GM21737 (cell line): ENCODE results near the gene PATL2.
"Not testable (repeated sequence)": the region's sequence is repeated elsewhere in the genome, so short reads cannot be mapped to it uniquely, and the experiment has no call there.

Source experiments
- ATAC-seq: cut with Tn5 transposase; IDR thresholded peaks from one replicate; pipeline ENCODE4 v1.9.1; 2021; ENCODE audit warnings: mild to moderate bottlenecking, moderate library complexity; ENCODE audit not compliant: unreplicated experiment

The PATL2 gene

DNA sequence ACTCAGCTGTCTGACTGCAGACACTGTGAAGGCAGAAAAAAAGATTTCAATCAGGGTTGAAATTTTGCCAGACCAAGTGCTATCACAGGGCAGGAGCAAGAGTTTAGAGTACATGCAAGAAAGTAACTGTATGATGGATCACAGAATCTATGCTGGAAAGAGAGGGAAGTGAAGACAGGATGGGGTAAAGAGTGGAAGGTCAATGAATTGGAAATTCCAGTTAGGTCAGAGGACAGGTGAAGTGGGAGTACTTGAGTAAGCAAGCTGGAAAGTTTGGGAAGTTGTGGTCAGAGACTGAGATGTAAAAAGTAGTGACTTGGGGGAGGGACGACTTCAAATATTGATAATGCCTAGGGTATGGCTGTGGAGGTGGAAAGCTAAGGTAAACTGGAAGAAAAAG is 54.8 kb downstream of the PATL2 start:
- no peak for ATAC-seq

DNA sequence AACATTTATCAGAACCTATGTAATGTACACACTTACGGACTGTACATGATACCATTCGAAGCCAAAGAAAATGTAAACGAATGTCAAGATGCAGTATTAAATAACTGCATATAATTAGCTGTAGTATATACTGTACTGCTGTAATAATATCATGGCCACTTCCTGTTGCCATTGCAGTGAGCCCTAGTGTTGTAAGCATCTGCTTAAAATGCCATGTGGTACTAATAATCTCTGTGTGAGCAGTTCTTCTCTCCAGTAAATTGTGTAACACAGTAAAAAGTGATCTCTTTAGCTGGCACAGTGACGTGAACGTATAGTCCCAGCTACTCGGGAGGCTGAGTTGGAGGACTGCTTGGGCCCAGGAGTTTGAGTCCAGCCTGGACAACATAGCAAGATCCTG is 56.3 kb downstream of the PATL2 start:
- no peak for ATAC-seq

DNA sequence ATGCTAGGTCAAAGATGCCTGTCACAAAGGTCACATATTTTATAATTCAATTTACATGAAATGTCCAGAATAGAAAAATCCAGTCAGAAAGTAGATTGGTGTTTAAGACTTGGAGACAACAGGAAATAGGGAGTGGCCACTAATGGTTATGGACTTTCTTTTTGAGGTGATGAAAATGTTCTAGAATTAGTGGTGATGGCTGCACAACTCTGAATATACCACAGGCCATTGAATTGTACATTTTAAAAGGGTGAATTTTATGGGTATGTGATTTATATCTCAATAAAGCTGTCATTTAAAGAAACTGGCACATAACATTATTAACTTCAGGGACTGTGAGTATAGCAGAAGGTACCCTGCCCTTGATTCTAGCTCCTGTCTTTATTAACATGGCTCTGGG is 63.5 kb downstream of the PATL2 start:
- ATAC-seq: no peak

DNA sequence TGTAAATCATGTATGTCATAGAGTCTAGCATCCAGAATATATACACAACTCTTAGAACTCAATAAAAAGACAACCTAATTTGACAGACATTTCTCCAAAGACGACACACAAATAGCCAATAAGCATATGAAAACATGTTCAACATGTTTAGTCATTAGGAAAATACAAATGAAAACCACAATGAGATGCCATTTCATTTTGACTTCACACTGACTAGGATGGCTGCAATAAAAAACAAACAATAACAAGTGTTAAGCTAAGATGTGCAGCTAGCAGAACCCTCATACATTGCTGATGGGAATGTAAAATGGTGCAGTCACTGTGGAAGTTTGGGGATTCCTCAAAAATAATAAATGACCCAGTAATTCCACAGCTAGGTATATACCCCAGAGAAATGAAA is 64.1 kb downstream of the PATL2 start:
- no peak for ATAC-seq

DNA sequence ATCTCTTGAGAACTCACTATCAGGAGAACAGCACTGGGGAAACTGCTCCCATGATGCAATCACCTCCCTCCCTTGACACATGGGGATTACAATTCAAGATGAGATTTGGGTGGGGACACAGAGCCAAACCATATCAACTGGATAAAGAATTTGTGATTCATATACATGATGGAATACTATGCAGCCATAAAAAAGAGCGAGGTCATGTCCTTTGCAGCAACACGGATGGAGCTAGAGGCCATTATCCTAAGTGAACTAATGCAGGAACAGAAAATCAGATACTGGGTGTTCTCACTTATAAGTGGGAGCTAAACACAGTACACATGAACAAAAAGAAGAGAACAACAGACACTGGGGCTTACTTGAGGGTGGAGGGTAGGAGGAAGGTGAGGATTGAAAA is 64.7 kb downstream of the PATL2 start:
- ATAC-seq: no peak

DNA sequence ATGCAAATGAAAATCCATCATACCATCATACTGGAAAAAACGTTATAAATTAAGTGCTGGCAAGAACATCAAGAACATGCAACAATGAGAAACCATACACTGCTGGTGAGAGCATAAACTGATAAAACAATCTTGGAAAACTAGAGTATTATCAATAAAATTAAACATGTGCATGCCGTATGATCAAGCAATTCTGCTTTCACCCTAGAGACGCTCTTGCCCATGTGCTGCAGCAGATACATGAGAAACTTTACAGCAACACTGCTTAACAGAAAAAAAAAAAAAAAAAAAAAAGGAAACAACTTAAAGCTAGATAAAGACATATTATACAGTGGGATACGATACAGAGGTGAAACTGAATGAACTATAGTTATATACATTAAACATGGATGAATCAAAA is 69.5 kb downstream of the PATL2 start:
- no peak for ATAC-seq

DNA sequence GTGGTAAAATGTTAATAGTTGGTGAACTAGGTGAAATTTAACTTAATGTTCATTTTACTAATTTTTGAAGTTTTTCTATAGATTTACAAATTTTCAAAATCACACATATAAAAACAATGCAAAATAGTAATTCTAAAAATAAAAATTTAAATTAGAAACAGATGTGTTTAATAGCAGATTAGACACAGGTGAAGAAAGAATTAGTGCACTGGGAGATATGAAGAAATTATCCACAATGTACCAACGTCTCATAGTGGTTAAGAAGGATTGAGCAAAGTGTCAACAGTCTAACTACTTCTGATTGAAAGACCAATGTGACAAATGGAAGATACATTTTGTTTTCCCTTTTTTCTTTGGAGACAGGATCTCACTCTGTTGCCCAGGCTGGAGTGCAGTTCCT is 74.1 kb downstream of the PATL2 start:
- no peak for ATAC-seq

DNA sequence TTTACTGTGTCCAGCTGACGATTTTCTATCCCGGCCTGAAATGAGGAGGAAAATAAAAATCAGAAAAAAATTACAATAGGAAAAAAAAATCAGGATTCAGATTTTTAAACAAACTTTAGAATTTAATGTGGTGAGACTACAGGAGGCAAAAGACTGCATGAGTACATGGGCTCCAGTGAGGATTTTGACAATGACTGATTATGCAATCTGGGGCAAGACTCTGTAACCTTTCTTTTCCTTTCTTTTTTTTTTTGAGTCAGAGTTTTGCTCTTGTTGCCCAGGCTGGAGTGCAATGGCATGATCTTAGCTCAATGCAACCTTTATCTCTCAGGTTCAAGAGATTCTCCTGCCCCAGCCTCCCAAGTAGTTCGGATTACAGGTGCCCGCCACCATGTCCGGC is 77.5 kb downstream of the PATL2 start:
- no peak for ATAC-seq

DNA sequence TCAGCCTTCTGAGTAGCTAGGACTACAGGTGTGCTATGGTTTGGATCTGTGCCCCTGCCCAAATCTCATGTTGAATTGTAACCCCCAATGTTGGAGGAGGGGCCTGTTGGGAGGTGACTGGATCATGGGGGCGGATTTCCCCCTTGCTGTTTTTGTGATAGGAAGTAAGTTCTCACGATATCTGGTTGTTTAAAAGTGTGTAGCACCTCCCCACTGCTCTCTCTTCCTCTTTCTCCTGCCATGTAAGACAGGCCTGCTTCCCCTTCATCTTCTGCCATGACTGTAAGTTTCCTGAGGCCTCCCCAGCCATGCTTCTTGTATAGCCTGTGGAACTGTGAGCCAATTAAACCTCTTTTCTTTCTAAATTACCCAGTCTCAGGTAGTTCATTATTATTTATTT is 85.8 kb downstream of the PATL2 start:
- not testable (repeated sequence) for ATAC-seq

DNA sequence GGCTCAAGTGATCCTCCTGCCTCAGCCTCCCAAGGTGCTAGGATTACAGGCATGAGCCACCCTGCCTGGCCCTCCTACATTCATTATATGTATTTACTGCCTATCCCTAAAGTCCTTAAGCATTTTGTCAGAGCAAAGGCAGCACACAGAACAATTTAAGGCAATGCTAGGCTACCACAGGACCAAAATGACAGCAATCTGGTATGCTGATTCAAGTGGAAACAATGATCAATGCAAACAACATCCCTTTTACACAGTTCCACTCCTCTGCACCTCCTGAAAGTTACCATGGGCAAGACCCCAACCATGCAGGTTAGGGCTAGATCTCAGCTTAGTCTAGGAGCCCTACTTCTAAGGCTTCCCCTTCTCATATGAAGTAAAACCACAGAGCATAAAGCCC is 87.9 kb downstream of the PATL2 start:
- no peak for ATAC-seq

DNA sequence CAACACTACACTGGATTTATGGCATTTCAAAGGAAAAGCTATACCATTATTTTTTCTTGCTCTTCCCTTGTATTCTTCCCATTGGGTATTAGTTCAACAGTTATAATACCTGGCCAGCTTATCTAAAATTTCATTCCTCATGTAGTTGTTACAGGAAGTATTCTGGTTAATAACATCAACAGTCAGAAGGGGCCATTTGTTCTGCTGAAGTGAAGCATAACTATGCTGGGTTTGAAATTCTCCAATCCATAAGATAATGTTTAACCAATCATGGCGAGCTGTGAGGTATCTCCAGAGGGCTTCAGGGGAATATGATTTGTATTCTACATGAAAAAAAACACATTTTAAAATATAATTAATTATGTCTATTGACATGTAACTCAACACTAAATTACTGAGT is 91.0 kb downstream of the PATL2 start:
- ATAC-seq: no peak

DNA sequence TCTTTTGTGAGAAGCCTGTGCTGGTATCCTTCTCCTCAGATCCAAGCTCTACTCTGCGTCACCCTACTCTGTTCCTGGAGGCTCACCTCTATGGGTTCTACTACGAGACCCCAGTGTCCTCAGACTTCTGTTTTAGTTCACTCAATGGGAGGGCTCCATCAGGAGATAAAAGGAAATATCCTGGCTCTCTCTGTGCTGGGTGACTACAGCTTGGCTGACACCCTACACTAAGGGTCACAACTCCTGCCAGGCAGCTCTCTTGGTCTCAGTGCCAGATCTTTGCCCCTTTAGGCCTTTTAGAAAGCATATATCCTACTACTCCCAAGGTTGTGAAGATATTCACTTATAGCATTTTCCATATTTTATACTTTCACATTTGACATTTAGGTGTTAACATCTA is 94.1 kb downstream of the PATL2 start:
- ATAC-seq: no peak
